HG03280 (cell line): ENCODE data around the gene NRG2.

Source experiments
- ATAC-seq: cut with Tn5 transposase; IDR thresholded peaks from one replicate; pipeline ENCODE4 v1.9.1; 2021; ENCODE audit warnings: mild to moderate bottlenecking, moderate library complexity; ENCODE audit not compliant: unreplicated experiment

Gene NRG2

GRCh38 chr5:140013536-140013935 is 29.6 kb downstream of the NRG2 start:
- ATAC-seq, result no peak

- no peak for ATAC-seq
Measured at GRCh38 chr5:140012443-140012842, 30.7 kb downstream of the NRG2 start.

GRCh38 chr5:140011297-140011802 is 31.7 kb downstream of the NRG2 start:
- peak; percentile 80 for ATAC-seq

GRCh38 chr5:140010798-140011197 is 32.3 kb downstream of the NRG2 start:
- no peak for ATAC-seq

- ATAC-seq, result no peak
Measured at GRCh38 chr5:140007311-140007710, 35.8 kb downstream of the NRG2 start.

GRCh38 chr5:140005145-140005591 is 37.9 kb downstream of the NRG2 start:
- peak; percentile 85 for ATAC-seq

- no peak for ATAC-seq
Measured at GRCh38 chr5:140004174-140004573, 38.9 kb downstream of the NRG2 start.

GRCh38 chr5:140003519-140003918 is 39.6 kb downstream of the NRG2 start:
- no peak for ATAC-seq

GRCh38 chr5:140000332-140000731 is 42.8 kb downstream of the NRG2 start:
- no peak for ATAC-seq

- no peak for ATAC-seq
Measured at GRCh38 chr5:139998837-139999236, 44.3 kb downstream of the NRG2 start.

- ATAC-seq, result no peak
Measured at GRCh38 chr5:139997276-139997675, 45.8 kb downstream of the NRG2 start.

GRCh38 chr5:139995929-139996328 is 47.2 kb downstream of the NRG2 start:
- ATAC-seq, result no peak

GRCh38 chr5:139994234-139994633 is 48.9 kb downstream of the NRG2 start:
- no peak for ATAC-seq

GRCh38 chr5:139985733-139986132 is 57.4 kb downstream of the NRG2 start:
- ATAC-seq, result no peak

- no peak for ATAC-seq
Measured at GRCh38 chr5:139985290-139985689, 57.8 kb downstream of the NRG2 start.

GRCh38 chr5:139984816-139985215 is 58.3 kb downstream of the NRG2 start:
- no peak for ATAC-seq

- ATAC-seq, result no peak
Measured at GRCh38 chr5:139982975-139983240, 60.2 kb downstream of the NRG2 start.

GRCh38 chr5:139982157-139982974 is 60.7 kb downstream of the NRG2 start:
- no peak for ATAC-seq

GRCh38 chr5:139980765-139981164 is 62.3 kb downstream of the NRG2 start:
- ATAC-seq, result no peak

GRCh38 chr5:139979943-139980342 is 63.2 kb downstream of the NRG2 start:
- ATAC-seq, result no peak

GRCh38 chr5:139979518-139979917 is 63.6 kb downstream of the NRG2 start:
- no peak for ATAC-seq

- ATAC-seq, result no peak
Measured at GRCh38 chr5:139976703-139977102, 66.4 kb downstream of the NRG2 start.

- ATAC-seq, result no peak
Measured at GRCh38 chr5:139975942-139976341, 67.2 kb downstream of the NRG2 start.
